Caki2 (cell line): ENCODE data around the gene MDM2. TPM values are rescaled to one million over a fixed set of nuclear protein-coding genes. Genes with fewer than 3 reads are reported as not detected.
A peak's percentile ranks its signal among the peaks of the same experiment; 100 is the strongest.

Experiments
- DNase-seq: peaks from one replicate; pipeline ENCODE4 v3.0.0-alpha.2; 2015; ENCODE audit warnings: low read depth
- in situ Hi-C: cut with HindIII; loops from 2 replicates; pipeline ENCODE4 v1.10.0; 2016; ENCODE audit warnings: low sequenced_read_pairs, low pct_unique_long_range_greater_than_20kb, mixed read lengths
- total RNA-seq: library from RNA; depleted of rRNA; stranded (reverse); fragments of >200 nt; shearing (Covaris generic); gene quantifications from 2 replicates; pipeline ENCODE4 v1.2.3, GENCODE V29; 2014; ENCODE audit warnings: low replicate concordance

MDM2 gene
- total RNA-seq, 1 experiment from 2014 or later = 96.3 TPM

- in situ Hi-C loops = loop anchor here (25.0 kb wide), 1 partner anchor 400 kb away; no protein-coding TSS in a partner anchor
- no peak for DNase-seq
These were observed 53.9 kb downstream of the MDM2 start for GRCh38 chr12:68861890-68862289.

GRCh38 chr12:68863109-68863770, 55.3 kb downstream of the MDM2 start:
- no peak for DNase-seq
- in situ Hi-C loops = loop anchor here (25.0 kb wide), 1 partner anchor 399 kb away; no protein-coding TSS in a partner anchor

GRCh38 chr12:68863886-68864454, 56.0 kb downstream of the MDM2 start:
- in situ Hi-C loops = loop anchor here (25.0 kb wide), 1 partner anchor 398 kb away; no protein-coding TSS in a partner anchor
- DNase-seq = peak; percentile 51

- in situ Hi-C loops = loop anchor here (25.0 kb wide), 1 partner anchor 398 kb away; no protein-coding TSS in a partner anchor
- no peak for DNase-seq
These were observed 56.6 kb downstream of the MDM2 start for GRCh38 chr12:68864604-68865003.

- in situ Hi-C loops = loop anchor here (25.0 kb wide), 1 partner anchor 397 kb away; no protein-coding TSS in a partner anchor
- DNase-seq = no peak
These were observed 57.6 kb downstream of the MDM2 start for GRCh38 chr12:68865399-68866164.

- no peak for DNase-seq
- in situ Hi-C loops = loop anchor here (25.0 kb wide), 1 partner anchor 395 kb away; no protein-coding TSS in a partner anchor
These were observed 59.0 kb downstream of the MDM2 start for GRCh38 chr12:68866950-68867349.

GRCh38 chr12:68867606-68868005, 59.6 kb downstream of the MDM2 start:
- no peak for DNase-seq
- in situ Hi-C loops = loop anchor here (25.0 kb wide), 1 partner anchor 395 kb away; no protein-coding TSS in a partner anchor

GRCh38 chr12:68868043-68868790, 60.2 kb downstream of the MDM2 start:
- peak; percentile 29 for DNase-seq
- in situ Hi-C loops = loop anchor here (25.0 kb wide), 1 partner anchor 394 kb away; no protein-coding TSS in a partner anchor

- no peak for DNase-seq
- in situ Hi-C loops = loop anchor here (25.0 kb wide), 1 partner anchor 392 kb away; no protein-coding TSS in a partner anchor
These were observed 62.0 kb downstream of the MDM2 start for GRCh38 chr12:68870011-68870410.

GRCh38 chr12:68870443-68870842, 62.5 kb downstream of the MDM2 start:
- DNase-seq = no peak
- in situ Hi-C loops = loop anchor here (25.0 kb wide), 1 partner anchor 392 kb away; no protein-coding TSS in a partner anchor

GRCh38 chr12:68871396-68871795, 63.4 kb downstream of the MDM2 start:
- in situ Hi-C loops = loop anchor here (25.0 kb wide), 1 partner anchor 391 kb away; no protein-coding TSS in a partner anchor
- no peak for DNase-seq

- in situ Hi-C loops = loop anchor here (25.0 kb wide), 1 partner anchor 390 kb away; no protein-coding TSS in a partner anchor
These were observed 63.9 kb downstream of the MDM2 start for GRCh38 chr12:68871921-68872320.

GRCh38 chr12:68873316-68873715, 65.3 kb downstream of the MDM2 start:
- in situ Hi-C loops = loop anchor here (25.0 kb wide), 1 partner anchor 389 kb away; no protein-coding TSS in a partner anchor
- no peak for DNase-seq

More at GRCh38 chr12:68871921-68872320, 63.9 kb downstream of the MDM2 start:
- DNase-seq = no peak

- no peak for DNase-seq
- in situ Hi-C loops = no loop called here
These were observed 68.5 kb downstream of the MDM2 start for GRCh38 chr12:68876461-68876860.

- DNase-seq = no peak
- in situ Hi-C loops = no loop called here
These were observed 69.6 kb downstream of the MDM2 start for GRCh38 chr12:68877583-68877982.

GRCh38 chr12:68878283-68878682, 70.3 kb downstream of the MDM2 start:
- in situ Hi-C loops = no loop called here
- DNase-seq = no peak

GRCh38 chr12:68878846-68879245, 70.9 kb downstream of the MDM2 start:
- in situ Hi-C loops = no loop called here
- DNase-seq = no peak
